Islet precursor cell (in vitro differentiated cells): ENCODE measurements around the gene GLRA1.
"Not testable (repeated sequence)": the region's sequence is repeated elsewhere in the genome, so short reads cannot be mapped to it uniquely, and the experiment has no call there.

Experiments used
- DNase-seq: peaks from one replicate; pipeline ENCODE4 v3.0.0-alpha.2; 2018

GLRA1 gene

DNA sequence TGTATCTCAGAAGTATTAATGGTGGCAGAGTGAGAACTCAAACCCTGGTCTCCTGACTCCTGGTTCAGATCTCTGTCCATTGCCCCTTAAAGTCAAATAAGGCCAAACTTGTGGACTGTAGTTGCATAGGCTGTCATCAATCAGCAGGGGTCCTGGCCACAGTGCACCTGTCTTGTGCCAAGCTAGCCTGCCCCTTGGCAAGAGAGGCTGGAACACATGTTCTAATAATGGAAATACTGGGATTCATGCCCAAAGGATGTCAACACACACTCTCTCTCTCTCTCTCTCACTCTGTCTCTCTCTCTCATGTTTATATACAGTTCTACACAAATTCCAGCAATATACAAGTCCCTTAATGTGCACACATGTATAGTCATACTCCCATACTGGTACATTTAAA is 44.3 kb downstream of the GLRA1 start:
- DNase-seq: no peak

DNA sequence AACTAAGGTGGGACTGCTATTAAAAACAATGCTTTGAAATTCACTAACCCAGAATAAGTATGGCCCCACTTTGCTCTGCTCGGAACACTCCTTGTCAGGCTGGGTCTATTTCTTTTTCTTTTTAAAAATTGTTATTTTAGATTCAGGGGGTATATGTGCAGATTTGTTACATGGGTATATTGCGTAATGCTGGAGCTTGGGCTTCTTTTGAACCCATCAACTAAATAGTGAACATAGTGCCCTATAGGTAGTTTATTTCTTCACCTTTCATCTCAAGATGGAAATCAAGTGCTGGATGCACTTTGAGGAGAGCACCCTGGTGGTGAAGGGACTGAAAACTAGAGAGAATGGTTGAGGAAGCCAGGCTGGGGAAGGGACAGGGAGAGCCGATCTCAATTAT is 51.0 kb downstream of the GLRA1 start:
- DNase-seq: no peak

DNA sequence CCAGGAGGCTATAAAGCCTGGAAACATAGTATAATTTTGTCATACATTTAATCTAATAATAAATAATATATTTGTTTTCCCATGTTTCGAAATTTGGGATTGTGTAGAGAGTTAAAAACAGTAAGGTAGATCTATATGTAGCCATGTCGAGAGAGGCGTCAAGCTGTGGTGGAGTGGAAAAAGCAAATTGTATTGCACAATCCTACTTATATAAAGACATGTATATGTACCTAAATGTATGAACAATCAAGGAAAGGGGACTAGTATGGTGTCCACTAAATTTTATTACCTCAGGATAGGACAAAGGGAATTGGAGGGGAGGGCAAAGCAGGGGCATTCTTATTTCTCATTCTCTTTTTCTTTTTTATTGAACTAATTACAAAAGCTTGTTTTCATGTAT is 52.0 kb downstream of the GLRA1 start:
- DNase-seq: no peak

DNA sequence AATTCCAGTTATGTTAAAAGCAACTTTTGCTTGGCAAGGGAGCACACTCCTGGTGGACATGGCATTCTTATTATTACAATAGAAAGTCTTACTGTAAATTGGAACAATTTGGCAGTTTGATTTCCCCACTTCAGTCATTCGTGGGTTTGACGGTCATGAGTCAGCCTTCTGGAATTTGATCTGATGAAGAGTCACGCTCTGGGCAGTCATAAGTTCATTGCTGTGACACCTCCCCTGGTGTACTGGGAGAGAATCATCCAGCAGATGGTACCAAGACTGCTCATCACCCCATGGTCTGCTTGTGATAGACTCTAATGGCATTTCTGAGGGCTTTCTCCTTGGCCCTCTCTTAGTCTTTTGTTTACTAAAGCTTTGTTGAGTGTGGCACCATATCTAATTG is 53.8 kb downstream of the GLRA1 start:
- no peak for DNase-seq

DNA sequence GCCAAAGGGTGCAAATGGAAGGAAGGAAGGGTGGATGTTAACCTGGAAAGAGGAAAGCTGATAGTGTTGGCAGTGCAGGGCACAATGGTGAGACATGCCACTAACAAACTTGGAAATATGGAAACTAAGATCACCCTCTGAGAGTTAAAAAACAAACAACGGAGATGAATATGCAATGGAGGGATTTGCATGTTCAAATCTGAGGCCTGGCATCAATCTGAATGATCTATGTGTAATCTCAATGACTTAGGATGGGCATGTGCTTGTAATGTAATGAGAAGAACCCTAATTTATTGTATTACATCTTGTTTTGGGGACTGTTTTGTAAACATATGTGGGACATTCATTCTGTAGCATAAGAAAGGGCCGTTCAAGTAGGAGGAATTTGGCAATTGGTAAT is 54.4 kb downstream of the GLRA1 start:
- DNase-seq: no peak

DNA sequence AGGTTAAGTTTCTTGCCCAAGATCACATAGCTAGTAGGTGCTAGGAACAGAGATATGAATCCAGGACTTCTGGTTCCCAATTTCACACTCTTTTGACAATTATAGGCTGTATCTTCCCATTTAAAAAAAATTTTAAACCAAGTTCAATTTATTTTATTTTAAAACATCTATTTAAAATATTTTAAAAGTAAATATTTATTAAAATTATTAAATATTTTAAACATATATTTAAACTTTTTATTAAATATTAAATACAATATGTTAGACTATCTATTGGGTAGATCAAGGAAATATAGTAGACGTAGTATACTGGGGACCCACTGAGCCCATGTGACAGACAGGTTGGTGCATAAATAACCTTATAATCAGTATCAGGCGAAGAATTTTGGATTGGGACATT is 54.8 kb downstream of the GLRA1 start:
- no peak for DNase-seq

DNA sequence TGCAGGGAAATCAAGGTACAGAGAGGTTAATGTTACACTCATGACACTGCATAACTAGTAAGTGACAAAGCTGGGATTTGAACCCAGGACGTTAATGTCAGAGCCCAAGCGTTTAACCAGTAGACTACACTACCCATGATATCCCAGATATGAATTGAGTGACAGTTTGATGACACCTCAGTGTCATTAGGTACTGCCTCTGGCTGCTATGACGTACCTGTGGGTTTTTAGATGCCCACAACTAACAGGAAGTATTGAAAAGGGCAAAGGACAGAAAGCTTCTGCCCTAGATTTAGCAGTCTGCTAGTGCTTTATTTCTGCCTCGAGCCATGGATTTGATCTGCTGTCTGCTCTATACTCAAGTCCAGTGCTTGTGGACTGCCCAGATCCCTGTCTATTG is 56.2 kb downstream of the GLRA1 start:
- no peak for DNase-seq

DNA sequence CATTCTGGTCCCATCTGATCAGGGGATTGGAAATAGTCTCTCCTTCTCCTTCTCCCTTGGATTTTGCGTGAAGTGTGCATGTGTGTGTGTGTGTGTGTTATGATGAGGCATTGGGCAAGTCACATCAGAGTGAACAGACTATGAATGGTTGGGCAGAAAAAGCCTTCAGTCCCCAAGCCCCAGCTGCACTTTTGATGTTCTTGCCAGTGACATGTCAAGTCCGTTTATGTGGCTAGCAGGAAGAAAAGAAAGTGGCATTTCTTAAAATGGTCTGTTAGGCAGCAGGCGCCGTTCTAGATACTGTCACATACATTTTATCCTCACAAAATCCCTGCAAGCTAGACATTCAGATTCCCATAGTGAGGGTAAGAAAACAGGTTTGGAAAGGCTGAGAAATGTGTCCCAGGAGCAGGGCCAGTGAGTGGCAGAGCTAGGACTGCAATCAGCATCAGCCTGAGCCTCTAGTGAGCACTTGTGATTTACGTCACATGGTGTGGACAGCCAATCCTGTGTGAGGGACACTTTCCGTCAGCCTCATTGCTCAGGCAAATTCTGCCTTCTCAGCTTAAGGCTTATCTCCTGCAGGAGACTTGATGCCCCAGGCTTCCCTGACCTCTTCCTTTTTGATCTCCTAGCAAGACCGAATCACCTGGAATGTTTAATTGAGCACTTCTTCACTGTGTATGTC is 60.4 kb downstream of the GLRA1 start:
- peak; percentile 60 for DNase-seq

DNA sequence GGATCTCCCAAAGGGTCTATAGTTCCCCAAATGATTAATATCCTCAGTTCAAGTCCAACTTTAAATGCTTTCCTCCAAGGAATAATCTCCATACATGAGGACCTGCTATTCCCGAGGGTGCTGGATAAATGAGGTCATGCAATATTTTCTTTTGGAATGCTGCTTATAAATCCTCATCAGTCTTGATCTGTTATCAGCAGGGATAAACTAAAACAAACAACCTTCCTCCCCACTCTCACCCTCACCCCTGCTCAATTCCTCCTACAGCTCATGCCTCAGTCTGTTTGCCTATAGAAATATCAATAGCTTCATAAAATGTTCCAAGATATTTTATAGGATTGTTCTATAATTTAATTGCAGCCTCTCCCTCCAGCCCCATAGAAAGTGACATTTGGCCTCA is 61.1 kb downstream of the GLRA1 start:
- no peak for DNase-seq

DNA sequence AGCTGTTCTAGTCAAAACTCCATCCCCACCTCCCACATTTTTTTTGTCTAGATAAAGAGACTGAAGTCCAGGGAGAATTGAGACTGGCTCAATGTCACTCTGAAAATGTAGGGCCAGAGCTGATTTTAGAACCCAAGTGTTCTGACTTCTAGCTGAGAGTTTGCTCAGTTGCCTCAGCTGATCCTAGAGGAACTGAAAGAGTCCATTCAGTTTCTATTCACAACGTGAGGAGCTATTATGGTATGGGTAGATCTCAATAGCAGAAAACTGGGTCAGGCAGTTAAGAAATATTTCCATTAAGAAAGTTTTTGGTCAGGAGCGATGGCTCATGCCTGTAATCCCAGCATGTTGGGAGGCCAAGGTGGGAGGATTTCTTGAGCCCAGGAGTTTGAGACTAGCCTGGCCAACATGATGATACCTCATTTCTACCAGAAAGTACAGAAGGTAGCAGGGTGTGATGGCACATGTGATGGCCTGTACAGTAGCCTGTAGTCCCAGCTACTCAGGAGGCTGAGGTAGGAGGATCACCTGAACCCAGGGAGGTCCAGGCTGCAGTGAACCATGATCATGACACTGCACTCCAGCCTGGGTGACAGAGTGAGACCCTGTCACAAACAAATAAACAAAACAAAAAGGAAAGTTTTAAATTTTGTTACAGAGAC is 61.7 kb downstream of the GLRA1 start:
- no peak for DNase-seq

DNA sequence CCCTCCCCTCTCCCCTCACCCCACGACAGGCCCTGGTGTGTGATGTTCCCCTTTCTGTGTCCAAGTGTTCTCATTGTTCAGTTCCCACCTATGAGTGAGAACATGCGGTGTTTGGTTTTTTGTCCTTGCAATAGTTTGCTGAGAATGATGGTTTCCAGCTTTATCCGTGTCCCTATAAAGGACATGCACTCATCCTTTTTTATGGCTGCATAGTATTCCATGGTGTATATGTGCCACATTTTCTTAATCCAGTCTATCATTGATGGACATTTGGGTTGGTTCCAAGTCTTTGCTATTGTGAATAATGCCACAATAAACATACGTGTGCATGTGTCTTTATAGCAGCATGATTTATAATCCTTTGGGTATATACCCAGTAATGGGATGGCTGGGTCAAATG is 63.8 kb downstream of the GLRA1 start:
- not testable (repeated sequence) for DNase-seq

DNA sequence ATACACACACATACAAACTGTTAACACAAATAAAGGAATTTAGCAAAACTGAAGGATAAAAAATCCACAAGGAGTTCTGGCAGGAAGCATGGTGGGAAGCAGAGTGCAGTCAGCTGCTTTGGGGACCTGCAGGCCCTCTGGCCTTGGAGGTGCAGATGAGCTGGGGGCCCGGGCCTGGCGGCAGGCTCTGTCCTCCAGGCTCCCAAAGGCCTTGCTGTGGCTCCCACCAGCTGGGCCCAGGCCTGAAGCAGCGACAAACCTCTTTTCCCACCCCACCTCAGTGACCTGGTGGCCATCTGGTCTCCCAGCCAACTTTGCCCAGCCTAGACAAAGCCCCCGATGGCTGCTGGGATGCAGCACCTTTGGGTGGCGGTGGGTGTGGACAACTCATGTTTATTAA is 67.8 kb downstream of the GLRA1 start:
- no peak for DNase-seq

DNA sequence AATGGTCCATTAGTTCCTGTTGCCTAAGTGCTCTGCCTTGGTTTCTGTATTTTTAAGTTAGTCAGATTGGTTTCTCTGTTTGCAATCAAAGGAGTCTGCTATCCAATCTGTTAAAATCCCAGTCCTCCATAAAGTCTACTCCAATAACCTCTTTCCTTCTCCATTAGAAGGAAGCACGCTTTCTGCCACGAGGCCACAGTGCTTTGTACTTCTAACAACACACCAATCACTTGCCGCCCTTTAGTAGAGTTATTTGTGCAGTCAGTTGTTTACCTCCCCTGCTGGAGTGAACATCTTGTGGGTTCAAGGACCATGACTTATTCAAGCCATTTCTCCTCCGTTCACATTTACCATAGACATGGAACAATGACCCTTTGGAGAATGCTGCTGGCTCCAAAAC is 69.0 kb downstream of the GLRA1 start:
- DNase-seq: no peak

DNA sequence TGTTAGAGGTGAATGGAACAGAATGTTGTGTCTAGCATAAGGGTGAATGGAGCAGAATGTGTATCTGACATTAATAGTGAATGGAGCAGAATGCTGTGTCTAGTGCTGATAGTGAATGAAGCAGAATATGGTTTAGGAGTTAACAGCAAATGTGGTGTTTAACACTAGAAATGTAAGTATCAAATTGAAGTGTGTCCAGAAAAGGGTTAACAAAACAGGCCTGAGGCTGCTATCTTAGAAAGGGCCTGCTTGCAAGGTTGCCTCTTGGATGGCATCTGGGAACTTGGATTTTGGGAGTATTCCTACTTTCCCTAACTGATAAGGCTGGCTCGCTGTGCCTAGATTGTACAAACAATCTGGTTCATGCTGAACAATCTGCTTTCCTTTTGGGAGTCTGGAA is 76.8 kb downstream of the GLRA1 start:
- no peak for DNase-seq

DNA sequence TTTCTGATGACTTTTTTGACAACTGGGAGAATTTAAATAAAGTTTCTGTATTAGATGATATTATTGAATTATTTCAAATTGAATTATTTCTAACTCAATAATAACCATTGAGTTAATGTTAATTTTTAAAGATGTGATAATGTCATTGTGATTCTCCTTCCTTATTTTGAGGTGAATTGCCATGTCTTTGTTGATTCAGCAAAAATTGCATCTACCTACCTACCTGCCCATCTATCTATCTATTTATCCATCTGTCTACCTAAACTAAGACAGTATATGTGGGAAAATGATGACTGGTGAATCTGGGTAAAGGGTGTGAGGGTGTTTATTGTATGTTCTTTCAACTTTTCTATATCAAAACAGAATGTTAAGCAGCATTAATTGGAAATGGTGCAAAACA is 77.9 kb downstream of the GLRA1 start:
- DNase-seq: no peak

DNA sequence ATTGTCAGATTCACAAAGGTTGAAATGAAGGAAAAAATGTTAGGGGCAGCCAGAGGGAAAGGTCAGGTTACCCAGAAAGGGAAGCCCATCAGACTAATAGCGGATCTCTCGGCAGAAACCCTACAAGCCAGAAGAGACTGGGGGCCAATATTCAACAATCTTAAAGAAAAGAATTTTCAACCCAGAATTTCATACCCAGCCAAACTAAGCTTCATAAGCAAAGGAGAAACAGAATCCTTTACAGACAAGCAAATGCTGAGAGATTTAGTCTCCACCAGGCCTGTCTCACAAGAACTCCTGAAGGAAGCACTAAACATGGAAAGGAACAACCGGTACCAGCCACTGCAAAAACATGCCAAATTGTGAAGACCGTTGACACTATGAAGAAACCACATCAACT is 91.8 kb downstream of the GLRA1 start:
- not testable (repeated sequence) for DNase-seq

DNA sequence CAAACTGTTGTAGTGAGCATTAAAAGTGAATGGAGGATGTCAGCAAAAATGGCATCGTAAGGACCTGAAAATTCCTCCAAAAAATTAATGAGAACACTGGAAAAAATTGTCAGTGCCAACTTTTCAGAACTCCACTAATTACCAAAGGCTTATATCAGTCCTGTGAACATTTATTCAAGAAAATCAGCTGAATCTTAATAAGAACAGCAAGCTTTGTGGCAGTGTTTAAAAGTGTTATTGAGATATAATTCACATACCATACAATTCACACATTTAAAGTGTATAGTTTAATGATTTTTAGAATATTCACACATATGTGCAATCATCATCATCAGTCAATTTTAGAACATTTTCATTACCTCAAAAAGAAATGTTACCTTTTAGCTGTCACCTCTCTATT is 95.3 kb downstream of the GLRA1 start:
- DNase-seq: no peak

DNA sequence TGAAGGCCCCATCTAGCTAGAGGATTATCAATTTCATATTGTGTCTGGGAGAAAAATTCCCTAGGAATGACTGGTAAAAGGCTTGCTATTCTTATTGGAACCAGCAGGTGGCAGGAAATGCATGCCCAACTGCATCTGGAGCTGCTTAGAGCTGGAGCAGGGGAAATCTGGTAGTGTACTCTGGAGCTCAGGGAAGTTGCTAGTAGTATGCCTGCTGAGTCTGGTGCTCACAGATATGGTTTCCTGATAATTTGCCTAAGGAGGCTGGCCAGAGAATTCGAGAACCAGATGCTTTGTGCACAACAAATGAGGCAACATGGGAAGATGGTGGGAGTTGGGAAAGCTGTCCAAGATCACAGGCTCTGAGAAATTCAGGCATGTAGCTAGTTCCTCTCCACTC is 99.2 kb downstream of the GLRA1 start:
- DNase-seq: peak; percentile 78

DNA sequence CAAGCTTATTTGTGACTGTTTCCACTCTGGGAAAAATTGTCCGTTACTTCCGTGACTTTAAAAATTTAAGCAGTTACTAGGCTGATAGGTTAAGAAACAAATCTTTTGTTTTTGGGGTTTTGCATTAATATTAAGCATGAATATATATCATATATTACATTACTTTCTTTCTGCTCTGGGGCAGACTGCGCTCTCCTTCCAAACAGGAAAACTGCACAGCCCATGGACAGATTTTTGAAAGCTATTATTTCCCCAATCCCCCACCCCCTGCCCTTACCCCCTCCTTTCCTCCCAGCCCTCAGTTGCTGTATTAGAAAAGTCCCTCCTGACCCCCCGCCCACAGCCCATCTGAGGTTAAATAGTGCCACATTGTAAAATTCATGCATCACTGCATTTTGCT is 102.5 kb downstream of the GLRA1 start:
- no peak for DNase-seq

DNA sequence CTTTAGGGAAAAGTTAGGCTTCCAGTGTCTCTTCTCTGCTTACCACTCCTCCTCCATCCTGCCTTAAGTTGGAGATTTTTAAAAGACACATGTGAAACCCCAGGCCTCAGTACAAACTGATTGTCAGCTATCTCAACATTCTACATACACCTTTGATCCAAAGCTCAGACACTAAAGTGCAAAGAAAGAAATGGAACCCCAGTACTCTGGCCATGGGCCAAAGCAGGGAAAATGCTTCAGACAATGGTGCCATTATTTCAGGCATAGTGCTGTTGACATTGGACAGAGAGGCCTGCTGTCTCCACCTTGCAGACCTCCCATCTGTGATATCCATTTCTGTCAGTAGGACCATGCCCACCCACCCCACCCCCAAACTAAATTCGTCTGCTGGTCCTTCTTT is 103.7 kb downstream of the GLRA1 start:
- no peak for DNase-seq

DNA sequence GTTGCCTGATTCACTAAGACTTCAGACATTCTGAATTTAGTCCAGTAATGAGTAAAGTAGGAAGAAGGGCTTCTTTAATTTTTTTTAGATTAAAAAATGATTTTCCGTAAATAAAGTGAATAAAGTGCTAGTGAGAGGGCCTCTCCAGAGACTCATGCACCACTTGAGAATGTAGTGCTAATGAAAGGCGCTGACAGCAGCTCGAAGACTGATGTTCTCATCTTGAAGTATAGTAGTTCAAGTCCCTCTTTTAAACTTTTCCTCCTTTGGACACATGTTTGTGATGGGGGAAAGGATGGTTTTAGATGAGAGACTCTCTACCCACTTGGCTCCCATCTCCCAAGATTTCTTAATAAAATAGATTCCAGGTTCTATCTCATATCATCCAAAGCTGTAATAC is 104.4 kb downstream of the GLRA1 start:
- no peak for DNase-seq

DNA sequence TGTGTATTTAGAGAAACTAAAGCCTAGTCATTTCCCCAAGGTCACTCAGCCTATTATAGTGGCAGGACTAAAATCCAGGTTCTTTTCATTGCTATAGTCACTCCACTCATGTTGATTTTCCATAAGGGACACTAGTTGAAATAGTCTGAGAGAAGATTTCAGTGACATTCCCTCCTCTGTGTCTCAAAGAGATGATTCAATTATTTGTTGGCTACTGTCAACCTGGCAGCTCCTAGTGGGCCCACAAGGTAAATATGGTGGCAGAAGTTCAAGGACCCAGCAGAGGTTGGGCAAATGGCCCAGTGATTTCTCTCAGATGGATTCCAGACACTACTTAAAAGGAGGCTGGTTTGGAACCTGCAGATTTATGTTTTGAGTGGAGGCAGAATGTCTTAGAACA is 104.8 kb downstream of the GLRA1 start:
- no peak for DNase-seq

DNA sequence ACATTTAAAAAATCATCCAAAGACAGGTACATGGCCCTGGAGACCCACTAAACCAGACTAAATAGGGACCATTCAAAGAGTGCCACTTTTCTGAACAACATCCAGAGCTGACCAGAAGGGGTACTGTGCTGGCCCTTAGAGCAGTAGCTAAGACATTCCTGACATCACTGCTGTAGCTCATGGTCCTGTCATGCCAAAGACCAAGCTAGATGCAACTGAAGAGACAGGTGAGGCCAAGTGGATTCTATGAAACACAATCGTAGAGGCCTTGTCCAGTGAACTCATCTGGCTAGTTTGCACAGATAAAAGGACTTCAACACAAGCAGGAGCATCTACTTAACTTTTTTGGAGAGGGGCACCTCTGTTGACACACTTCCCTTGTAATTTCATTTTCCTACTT is 109.6 kb downstream of the GLRA1 start:
- no peak for DNase-seq

DNA sequence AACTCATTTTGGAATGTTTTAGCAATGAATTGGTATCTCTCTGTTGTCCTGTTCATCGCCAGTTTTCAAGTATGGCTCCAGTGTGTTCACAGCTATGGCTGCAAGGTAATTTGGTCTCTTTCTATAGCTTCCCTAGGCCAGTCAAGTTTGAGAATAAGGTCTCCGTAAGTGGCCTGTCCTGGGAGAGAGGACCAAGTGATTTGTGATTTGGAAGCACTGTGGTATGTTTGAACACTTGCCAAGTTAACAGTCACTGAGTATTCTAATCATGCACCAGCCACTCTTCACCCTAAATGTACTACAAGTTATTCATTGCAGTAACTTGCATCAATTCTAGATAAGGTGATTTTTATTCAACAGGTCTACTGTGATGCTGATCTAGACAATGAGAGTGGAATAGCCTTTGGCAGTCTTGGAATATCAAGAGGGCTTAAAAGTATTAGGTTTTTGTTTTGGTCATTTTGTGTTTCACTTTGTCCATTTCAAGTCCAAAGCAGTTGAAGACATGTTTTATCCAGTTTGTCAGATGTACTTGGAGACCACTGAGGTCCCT is 111.8 kb downstream of the GLRA1 start:
- no peak for DNase-seq
